Central memory CD4-positive, alpha-beta T cell (primary cell): ENCODE data around the gene BCL7A.
"Not testable (repeated sequence)": the region's sequence is repeated elsewhere in the genome, so short reads cannot be mapped to it uniquely, and the experiment has no call there.

ENCODE experiments used
- DNase-seq: peaks from one replicate; pipeline ENCODE4 v3.0.0; 2022
- total RNA-seq, 3 experiments: gene quantifications; one replicate each; lab custom pipeline; 2026; lab: John Stamatoyannopoulos, UW

Gene BCL7A
- total RNA-seq: 7.3 to 19.0 (median 11.7) reads per million in 3 experiments

DNA sequence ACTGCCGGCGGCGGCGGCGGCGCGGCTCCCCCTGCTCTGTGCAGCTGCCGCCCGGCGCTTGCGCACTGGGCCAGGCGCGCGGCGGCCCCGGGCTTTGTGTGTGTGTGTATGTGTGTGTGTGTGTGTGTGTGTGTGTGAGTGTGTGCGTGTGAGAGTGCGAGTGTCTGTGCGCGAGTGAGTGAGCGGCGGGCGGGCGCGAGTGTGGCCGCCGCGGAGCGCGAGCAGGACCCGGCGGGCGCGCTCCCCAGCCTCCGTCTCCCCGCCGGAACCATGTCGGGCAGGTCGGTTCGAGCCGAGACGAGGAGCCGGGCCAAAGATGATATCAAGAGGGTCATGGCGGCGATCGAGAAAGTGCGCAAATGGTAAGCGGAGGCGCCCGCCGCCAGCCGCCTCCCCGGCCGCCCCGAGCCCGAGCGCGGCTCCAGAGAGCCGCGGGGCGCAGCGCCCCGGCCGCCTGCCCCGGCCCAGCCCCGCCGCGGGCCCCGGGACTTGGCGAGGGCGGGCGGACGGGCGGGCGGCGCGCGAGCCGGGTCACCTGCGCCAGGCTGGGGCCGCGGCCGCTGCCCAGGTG is at the start of gene BCL7A:
Gene BCL7A (plus strand): TSS at position 63 of the 571 bp plus-strand sequence. CDS start 208 bp downstream, at position 271.
- DNase-seq: peak; percentile 50

DNA sequence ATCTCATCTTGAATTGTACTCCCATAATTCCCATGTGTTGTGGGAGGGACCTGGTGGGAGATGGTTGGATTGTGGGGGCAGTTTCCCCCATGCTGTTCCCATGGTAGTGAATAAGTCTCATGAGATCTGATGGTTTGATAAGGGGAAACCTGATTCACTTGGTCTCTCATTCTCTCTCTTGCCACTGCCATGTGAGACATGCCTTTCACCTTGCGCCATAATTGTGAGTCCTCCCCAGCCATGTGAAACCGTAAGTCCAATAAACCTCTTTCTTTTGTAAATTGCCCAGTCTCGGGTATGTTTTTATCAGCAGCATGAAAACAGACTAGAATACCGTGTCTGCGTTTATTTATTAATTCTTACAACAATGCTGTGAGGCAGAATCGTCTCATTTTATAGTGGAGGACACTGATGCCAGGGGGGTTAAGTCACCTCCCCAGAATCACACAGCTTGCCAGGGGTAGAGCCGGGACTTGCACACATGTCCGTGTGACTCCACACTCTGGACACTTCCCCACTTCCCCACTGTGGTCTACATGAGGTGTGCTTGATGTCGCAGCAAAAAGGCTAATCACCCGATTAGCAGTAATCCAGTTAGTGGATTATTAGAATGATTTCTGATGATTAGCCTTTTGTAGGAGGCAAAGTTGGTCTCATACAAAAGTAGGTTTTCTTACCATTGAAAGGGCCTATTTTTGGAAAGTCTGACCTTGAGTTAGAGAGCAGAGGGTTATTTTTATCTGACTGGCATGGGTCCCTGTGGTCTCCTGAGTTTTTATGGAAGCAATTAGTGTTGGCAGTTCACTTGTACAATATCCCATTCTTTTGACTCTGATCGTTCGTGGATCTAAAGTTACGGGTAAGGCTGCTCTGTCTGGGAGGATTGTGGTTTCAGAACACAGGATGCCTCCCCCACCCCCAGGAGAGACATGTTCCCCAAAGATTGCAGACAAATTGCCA is 47.4 kb upstream of the BCL7A start:
- DNase-seq: no peak

DNA sequence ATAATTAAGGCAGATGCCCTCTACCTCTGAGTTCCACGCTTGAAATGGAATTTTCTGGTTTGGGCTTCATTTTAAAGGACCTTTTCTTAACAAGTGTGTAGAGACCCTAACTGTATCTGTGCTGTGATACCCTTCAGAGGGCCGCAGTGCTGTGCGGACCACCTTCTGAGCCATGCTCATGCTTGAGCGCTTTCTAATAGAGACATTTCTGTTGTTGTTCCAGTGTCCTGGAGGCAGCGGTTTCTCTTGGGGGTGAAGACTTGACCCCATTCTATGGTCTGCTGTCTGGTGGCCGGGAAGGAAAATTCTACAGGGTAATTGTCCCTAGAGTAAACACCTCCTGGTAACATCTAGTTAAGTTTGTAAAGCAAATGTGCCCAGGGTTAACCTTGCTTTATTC is 46.7 kb upstream of the BCL7A start:
- no peak for DNase-seq

DNA sequence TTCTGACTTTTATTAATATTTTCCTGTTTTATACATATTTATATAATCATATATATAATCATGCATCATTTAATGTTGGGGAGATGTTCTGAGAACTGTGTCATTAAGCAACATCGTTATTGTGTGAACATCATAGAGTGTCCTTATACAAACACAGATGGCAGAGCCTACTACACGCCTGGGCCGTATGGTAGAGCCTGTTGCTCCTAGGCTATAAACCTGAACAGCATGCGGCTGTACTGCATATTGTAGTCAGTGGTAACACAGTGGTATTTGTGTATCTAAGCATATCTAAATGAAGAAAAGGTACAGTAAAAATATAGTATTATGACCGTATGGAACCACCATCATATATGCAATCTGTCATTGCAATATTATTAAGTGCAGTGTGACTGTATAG is 44.7 kb upstream of the BCL7A start:
- DNase-seq: no peak

DNA sequence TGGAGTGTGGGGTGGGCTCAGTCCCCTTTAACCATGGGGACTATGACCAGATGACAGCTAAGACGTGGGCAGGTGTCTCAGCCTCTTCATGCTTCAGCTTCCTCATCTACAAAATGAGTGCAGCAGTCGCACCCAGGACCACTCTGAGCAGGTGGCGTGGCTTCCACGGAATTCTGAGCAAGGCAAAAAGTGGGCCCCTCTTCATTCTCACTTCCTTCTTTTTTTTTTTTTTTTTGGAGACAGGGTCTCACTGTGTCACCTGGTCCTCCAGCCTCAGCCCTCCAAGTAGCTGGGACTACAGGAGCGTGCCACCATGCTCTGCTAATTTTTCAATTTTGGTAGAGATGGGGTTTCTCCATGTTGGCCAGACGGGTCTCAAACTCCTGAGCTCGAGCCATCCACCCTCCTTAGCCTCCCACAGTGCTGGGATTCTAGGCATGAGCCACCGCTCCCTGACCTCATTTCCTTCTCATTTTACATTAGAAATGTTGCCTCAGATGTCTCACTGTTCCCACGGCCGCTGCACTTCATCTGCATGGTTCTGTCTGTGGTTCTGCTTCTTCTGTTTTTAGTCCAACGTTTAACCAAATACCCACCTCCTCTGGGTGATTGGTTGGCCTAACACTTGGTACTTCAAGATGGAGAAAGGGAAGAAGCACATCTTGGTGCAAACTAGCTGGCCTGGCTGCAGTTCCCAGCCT is 41.3 kb upstream of the BCL7A start:
- no peak for DNase-seq

DNA sequence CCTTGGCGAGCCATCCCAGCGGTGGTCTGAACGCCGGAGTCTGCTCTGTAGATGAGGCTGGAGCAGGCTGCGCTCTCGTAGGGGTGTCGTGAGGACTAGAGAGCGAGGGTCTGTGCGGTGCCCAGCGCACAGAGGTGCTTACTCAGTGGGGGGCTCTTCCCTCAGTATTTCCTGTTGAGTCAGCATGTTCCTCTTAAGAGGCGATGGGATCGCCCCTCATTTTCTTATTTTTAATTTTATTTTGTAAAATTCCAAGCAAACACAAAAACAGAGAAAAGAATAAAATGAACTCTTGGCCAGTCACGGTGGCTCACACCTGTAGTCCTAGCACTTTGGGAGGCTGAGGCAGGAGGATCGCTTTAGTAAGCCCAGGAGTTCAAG is 40.8 kb upstream of the BCL7A start:
- no peak for DNase-seq

DNA sequence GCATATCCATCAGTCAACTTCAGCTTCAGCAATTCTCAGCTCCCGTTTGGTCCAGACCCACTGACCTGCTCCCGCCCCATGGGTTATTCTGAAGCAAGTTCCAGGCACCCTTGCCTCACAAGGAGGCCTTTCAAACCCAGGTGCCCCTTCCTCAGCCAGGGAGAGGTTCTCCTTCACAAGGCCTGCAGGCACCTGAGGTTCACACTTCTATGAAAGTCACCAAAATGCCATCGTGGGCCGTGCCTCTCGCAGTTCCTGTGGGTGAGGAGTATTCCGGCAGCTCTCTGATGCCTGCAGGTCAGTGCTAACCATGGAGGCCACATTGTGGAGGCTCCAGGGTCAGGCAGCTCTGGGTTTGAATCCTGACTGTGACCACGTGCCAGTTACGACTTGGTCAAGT is 40.2 kb upstream of the BCL7A start:
- no peak for DNase-seq

DNA sequence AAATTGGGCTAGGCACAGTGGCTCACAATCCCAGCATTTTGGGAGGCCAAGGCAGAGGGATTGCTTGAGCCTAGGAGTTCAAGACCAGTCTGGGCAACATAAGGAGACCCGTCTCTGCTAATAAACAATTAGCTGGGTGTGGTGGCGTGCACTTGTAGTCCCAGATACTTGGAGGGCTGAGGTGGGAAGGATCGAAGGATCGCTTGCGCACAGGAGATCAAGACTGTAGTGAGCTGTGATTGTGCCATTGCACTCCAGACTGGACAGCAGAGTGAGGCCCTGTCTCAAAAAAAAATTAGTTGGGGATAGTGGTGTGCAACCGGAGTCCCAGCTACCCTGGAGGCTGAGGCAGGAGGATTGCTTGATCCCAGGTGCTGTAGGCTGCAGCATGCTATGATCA is 38.7 kb upstream of the BCL7A start:
- DNase-seq: no peak

DNA sequence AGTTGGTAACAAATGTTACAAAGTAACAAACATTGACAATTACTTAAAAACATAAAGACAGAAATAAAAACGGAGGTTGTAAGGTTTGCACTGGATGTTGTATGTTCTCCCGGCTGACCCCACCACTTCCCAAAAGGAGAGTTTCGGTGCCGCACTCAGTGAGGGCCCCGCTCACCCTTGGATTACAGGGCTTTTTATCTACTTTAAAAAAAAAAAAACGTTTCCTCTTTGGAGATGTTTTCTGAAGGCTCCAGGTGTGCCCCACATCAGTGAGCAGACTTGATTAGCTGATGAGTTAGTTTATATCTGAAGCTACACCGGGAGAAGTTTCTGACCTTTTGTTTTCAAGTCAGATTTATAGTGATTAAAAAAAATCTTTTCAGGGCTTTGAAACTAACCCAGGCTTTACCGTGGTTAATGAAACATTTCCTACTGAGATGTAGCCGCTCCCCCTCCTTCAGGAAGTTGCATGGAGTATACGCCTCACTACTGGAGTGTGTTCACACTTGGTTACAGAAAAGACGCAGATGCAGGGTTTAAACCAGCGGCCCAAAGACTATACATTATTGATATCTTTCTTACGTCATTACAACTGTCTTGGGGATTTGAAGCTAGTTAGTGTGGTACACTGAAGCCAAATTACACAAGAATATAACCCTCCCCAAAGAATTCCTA is 38.0 kb upstream of the BCL7A start:
- DNase-seq: no peak

DNA sequence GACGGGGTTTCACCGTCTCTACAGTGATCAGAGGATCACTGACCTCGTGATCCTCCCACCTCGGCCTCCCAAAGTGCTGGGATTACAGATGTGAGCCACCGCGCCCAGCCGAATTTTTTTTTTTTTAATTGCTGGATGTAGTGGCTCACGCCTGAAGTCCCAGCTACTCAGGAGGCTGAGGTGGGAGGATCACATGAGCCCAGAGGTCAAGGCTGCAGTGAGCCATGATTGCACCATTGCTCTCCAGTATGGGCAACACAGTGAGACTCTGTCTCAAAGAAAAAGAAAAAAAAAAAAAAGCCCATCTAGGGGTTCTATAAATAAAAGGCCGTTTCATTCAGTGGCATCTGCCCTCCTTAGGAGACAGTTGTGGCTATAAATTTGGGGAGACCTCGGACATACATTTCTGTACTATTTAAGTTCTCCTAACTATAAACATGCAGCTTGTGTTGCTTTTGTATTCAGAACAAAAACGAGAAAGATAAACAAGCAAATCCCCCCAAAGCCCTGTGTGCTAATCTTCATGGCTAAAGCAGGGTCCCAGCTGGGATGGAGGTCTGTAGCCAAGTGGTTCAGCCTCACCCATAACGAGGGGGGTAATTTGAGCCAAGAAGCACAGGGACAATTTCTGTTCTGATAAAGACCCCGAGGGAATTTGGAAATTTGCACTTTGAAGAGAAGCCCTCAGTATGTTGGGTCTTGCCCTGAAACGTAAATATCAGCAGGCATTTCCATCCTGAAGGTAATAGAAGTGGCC is 35.0 kb upstream of the BCL7A start:
- DNase-seq: no peak

DNA sequence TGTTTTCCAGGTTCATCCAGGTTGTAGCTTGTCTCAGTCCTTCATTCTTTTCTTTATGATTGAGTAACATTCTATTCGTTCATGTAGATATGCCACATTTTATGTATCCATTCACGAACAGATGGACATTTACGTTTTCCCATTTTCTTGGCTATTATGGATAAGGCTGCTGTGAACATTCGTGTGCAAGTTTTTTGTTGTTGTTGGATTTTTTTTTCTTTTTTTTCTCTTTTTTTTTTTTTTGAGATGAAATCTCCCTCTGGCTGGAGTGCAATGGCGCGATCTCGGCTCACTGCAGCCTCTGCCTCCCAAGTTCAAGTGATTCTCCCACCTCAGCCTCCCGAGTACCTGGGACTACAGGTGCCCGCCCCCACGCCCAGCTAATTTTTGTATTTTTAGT is 33.2 kb upstream of the BCL7A start:
- not testable (repeated sequence) for DNase-seq

DNA sequence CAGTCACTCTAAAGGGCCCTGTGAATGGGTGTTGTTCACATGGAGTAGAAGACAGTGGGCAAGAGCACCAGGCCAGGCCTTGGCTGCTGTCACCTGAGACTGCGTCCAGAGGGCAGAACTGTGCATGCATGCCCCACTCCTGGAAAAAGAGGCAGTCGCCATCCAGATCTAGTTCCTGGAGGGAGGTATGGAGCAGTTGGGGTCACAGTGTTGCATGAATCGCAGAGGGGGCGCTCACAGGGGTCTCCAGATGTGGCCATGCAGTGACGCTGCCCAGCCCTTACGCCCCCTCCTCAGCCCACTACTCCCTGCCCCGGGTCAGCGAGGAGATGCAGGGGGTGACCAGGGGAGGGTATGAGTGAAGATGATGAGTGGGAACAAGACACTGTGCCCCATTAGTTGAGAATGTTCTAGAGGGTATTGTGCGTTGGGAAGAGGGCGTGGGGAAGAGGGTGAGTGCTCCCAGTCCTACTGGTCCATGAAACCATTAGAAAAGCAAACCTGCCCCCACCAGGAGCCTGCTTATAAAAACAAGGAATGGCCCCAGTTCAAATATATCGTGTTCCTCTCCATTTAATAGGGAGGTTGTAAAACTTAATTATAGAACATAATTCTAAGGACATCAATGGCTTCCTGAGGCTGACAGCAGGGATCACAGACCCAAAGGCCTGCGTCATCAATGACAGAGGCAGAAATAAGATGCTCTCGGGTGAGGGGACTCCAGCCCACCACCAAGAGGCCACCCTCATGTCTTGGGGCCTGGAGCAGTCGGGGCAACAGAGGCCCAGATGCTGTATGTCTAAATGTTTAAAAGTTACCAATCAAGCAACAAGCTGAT is 32.2 kb upstream of the BCL7A start:
- no peak for DNase-seq

DNA sequence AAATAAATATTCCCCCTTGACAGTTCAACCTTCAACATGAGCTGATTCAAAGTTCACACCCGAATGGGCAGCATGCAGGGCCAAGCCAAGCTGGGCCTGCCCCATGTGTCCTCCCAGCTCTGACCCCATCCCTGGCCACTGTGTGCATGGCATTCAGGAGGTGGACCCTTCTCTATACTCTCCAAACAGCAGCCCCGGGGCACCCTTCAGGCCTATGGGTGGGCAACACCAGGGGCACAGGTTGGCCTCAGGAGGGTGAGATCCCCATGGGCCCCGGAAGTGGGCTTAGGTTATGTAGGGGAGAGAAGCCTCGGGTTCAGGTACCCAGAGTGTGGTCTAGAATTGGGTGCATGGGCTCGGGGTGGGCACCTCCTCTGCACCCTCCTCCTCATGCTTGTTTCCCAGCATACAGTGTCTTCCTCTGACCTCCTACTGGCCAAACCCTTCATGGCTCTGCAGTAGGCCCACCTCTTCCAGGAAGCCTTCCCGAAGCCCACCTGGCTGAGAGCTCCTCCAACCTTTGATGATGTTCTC is 31.5 kb upstream of the BCL7A start:
- DNase-seq: no peak

DNA sequence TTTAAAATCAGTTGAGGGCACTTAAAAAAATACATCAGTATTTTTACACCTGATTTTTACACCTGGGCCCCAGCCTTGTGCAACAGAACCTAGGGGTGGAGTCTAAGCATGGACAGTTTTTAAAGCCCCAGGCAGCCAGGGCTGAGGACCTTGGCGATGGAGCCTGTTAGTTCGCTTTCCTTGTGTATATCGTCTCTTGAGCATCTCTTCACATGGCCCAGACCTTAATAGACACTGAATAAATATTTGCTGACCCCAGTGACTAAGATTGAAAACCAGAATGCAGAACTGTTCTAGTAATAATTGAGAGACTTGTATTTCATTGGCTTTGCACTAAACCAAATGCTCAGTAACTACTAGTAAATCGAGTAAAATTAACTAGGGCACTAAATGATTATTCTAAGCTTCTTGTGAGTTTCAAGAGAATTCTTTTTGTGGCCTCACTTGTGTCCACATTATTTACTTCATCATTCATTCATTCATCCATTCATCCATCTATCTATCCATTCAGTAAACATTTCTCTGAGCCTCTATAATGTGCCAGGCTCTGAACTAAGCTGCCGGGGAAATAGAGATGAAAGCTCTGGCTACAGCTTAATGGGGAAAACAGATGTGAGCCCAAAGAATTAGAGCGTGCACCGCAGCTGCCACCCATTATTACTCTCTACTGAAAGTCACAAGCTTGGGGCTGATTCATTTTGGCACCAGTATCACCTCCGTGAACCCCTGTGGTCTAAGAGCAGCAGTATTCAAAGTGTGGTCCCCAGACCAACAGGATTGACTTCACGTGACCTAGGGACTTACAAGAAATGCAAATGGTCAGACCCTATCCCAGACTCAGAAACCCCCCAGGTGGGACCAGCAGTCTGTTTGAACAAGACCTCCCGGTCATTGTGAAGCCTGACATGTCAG is 30.7 kb upstream of the BCL7A start:
- no peak for DNase-seq

DNA sequence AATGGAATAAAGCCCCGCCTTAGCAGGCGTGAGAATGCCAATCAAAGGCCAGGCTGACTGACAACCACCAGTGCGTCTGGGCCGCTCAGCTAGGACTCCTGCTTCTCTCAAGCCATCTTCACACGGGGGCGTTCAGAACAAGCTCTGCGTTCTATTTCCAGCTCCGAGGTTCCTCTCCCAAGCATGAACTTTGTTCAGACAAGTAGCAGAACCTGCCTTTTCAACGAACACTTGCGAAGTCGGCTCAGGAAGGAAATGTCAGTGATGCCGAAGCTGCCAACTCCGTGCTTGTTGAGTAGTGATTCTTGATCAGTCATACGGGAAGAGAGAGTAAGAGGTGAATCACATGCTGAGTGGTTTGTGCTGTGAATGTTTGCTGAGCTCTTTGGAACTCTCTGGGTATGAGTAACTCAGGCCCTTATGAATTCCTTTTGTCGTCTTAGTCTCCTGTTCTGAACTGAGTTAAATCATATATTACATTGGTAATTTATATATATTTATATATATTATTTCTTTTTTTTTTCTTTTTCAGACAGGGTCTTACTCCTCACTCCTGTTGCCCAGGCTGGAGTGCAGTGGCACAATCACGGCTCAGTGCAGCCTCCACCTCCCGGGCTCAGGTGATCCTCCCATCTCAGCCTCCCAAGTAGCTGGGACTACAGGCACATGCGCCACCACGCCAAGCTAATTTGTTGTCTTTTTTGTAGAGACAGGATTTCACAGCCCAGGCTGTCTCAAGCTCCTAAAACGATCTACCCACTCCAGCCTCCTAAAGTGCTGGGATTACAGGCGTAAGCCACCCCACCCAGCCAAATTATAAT is 29.4 kb upstream of the BCL7A start:
- DNase-seq: peak; percentile 7

DNA sequence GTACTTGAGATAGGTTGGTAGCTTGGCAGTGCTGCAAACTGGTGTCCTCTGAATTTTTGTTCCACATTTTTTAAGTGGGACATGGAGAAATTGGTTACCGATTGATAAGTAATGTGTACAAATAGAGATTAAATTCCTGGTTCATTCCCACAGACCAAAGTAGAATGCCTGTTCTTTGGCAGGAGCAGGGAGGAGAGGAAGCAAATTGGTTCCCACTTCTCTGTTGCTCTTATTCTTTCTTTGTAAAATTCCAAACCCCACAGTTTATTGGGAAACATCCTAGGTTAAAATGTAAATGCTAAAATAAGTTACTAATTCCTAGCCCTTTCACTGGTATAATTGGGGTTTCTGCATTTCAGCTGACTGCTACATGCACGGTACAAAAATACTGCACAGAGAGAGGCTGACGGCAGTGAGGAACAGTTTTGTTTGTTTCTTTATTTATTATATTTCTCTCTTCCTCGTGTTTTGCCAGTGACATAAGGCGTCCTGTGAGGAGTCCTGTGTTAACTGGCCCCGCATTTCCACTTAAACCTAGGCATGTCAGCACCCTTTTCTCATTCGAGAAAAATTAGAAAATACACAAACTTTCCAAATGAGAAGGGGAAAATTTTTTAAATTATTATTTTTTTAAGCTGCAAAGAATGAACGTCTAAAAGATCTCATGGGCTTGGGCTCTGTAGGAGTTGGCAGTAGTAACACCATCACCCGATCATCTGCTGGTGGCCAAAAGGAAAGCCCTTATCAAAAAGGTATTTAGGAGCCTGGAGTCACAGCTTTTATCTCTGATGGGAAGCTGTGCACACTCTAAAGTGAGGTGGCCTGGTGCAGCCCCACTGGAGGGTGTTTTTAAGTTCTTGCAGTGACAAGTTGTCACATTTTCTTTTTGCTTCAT is 25.4 kb upstream of the BCL7A start:
- DNase-seq: no peak

DNA sequence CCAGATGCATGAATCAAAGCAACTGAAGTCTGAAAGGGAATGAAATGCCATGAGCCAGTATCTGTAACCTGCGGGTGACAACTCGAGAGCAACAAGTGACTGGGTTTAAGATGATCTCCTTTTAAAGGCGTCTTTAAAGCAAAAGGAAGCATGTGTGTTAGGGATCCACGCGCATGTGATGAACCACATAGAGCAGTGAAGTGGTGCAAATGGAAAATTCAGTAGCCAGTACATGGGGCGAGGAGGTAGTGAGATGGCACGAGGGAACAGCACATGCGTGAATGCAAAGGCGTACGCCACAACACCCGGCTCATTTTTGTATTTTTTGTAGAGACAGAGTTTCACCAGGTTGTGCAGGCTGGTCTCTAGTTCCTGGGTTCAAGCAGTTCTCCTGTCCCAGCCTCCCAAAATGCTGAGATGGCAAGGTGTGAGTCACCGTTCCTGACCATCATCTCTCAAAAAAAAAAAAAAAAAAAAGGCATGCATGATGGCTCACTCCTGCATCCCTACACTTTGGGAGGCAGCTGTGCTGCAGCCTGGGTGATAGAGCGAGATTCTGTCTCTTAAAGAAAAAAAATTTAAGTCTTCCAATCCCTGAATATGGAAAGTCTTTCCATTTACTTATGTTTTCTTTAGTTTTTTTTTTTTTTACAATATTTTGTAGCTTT is 24.6 kb upstream of the BCL7A start:
- no peak for DNase-seq
